ENCODE measurements around the gene RETREG2.

RETREG2 gene

DNA sequence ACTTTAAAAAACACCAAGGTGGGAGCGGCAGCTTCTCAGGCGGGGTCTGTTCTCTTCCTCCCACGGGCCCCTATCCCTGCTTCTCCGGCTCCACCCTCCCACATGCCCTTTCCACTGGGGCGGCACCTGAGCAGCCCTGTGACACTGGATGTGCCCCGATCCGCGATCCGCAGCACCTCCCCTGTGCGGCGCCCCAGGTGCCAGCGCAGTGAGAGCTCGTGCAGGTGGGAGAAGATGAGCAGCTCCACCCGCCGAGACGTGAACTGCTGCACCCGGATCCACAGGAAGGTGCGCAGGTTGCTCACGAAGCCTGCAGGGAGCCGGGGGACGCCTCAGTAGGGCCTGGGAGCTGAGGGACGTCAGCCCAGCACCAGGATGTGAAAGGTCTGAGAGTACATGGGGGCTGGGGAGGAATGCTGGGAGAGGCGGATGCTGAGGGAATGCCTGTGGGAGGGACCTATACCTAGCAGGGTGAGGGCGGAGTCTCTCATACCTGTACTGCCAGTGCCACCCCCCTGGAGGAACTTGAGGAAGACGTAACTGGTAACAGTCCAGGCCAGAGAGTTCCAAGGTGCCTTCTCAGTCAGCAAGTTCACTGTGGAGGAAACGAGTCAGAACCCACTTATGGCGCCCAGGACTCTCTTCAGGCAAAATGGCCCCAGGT lies 37.9 kb downstream of the RETREG2 start:
- TF ChIP-seq CTCF (conservative IDR thresholded peaks at IDR 0.05; ENCODE audit: low read length) = no peak
- DNase-seq (ENCODE audit: low read depth) = no peak
- no peak overlapping the region for H3K4me3 ChIP-seq (ENCODE audit: low read length)

- no peak for TF ChIP-seq CTCF (conservative IDR thresholded peaks at IDR 0.05; ENCODE audit: low read length)
- DNase-seq (ENCODE audit: low read depth) = no peak
- no peak overlapping the region for H3K4me3 ChIP-seq (ENCODE audit: low read length)
These were observed 38.5 kb downstream of the RETREG2 start for GRCh38 chr2:219216535-219216915.

DNA sequence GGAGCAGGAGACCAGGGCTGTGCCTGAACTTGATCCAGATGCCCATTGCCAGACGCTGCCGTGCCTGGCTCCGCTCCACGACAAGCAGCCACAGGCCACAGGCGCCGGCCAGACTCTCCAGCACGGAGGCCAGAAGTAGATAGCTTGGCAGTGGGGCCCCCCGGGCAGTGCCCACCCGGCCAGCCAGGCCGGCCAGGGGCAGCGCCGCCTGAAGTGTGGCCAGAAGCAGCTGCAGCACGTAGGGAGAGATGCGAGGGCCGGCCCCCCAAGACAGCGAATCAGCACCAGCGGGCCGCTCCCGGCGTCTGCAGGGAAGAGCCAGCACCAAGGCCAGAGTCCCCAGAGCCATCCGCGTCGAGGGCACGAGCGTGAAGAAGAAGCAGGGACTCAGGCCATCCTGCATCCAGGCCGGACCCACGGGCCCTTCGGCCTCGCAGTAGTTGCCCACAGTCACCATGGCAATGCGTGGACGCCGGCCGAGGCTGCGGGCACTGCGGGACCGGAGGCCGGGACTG lies 40.2 kb downstream of the RETREG2 start:
- peak; percentile 74 for DNase-seq (ENCODE audit: low read depth)
- peak overlapping the region; percentile 68 for H3K4me3 ChIP-seq (ENCODE audit: low read length)
- TF ChIP-seq CTCF (conservative IDR thresholded peaks at IDR 0.05; ENCODE audit: low read length) = no peak

DNA sequence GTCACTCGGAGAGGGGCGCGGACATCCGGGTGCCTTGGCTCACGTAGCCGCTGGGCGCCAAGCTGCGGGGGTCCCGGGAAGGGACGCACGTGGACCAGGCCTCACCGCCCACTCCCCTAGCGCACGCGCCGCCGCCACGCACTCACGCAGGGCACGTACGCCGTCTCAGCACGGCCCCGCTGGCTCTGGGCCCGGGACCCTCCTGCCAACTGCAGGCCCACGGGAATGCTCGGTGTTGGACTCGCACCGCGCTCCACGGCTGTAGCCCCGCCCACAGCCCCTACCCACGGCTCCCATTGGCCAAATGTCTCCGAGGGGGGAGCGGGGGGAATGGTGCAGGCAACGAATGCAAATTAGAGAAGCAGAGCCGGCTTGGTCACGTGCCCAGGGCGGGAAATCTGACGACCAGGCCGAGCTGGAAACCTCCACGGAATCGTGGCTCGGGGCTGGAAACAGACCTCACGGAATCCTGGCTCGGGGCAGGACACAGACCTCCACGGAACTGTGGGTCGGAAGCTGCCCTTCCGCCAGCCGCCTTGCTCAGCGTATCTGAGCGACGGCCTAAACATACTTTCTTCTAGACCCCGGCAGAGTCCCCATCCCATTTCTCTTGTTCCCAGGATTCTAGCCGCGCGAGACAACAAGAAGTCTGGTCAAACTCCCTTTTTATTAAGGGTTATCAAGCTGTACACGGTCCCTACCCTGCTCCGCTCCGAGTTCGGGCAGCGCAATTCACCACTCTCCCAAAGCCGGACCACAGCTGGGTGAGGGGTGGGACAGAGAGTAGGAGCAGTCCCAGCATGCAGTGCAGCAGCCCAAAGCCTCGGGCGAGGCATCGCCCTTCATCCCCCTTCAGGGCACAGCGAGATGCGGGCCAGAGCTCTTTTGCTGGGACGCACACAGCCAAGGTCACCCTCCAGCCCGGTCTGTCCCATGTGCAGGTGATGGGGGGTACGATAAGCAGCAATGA lies 40.9 kb downstream of the RETREG2 start, which contains the start of gene ABCB6:
TSS of gene ABCB6 (minus strand) at position 227 of the 970 bp plus-strand sequence. CDS start 285 bp downstream, outside the sequence.
- DNase-seq (ENCODE audit: low read depth) = peak; percentile 92
- H3K4me3 ChIP-seq (ENCODE audit: low read length) = peak within 1 kb of the TSS; percentile 68
- no peak for TF ChIP-seq CTCF (conservative IDR thresholded peaks at IDR 0.05; ENCODE audit: low read length)

GRCh38 chr2:219219784-219220532 lies 41.9 kb downstream of the RETREG2 start:
- H3K4me3 ChIP-seq (ENCODE audit: low read length) = no peak overlapping the region
- DNase-seq (ENCODE audit: low read depth) = no peak
- no peak for TF ChIP-seq CTCF (conservative IDR thresholded peaks at IDR 0.05; ENCODE audit: low read length)

GRCh38 chr2:219220652-219221402 lies 42.8 kb downstream of the RETREG2 start:
- TF ChIP-seq CTCF (conservative IDR thresholded peaks at IDR 0.05; ENCODE audit: low read length) = no peak
- no peak overlapping the region for H3K4me3 ChIP-seq (ENCODE audit: low read length)
- no peak for DNase-seq (ENCODE audit: low read depth)

Measured in AG10803 (cell line).